Keratinocyte (primary cell): ENCODE data around the gene SPATA2. TPM values are rescaled to one million over a fixed set of nuclear protein-coding genes. Genes with fewer than 3 reads are reported as not detected.
A peak's percentile ranks its signal among the peaks of the same experiment; 100 is the strongest.

Experiments used
- DNase-seq: peaks from one replicate; pipeline ENCODE4 v3.0.0-alpha.2; 2011; ENCODE audit warnings: low read depth, missing footprints, low spot score
- FAIRE-seq: peaks from 2 replicates; lab custom pipeline; 2011; peaks lifted over from hg19 to GRCh38; lab: Jason Lieb, UNC
- H2AFZ ChIP-seq: 2 replicates; pipeline ENCODE4 v1.6.0; 2012; ENCODE audit warnings: low read length, control low read depth, inconsistent platforms; ENCODE audit not compliant: control insufficient read depth
- H3K27ac ChIP-seq: 2 replicates; pipeline ENCODE4 v1.5.1; 2011; ENCODE audit warnings: low read length; ENCODE audit not compliant: control insufficient read depth, insufficient read depth
- H3K27me3 ChIP-seq: 3 replicates; pipeline ENCODE4 v1.6.0; 2011; ENCODE audit warnings: low read length; ENCODE audit not compliant: control insufficient read depth, insufficient read depth; ENCODE audit errors: extremely low read depth
- H3K36me3 ChIP-seq, 2 experiments: 2 replicates in 1 of 2; 3 replicates in 1 of 2; pipeline ENCODE4 v1.5.1; 2011; ENCODE audit warnings: low read length in 2 of 2, mild to moderate bottlenecking in 1 of 2; ENCODE audit not compliant: control insufficient read depth in 2 of 2, insufficient read depth in 2 of 2; ENCODE audit errors: extremely low read depth in 1 of 2
- H3K4me1 ChIP-seq: 3 replicates; pipeline ENCODE4 v1.5.1; 2011; ENCODE audit warnings: low read length; ENCODE audit not compliant: control insufficient read depth, insufficient read depth; ENCODE audit errors: extremely low read depth
- H3K4me2 ChIP-seq: 3 replicates; pipeline ENCODE4 v1.6.0; 2011; ENCODE audit warnings: low read depth, low read length; ENCODE audit not compliant: control insufficient read depth, insufficient read depth; ENCODE audit errors: extremely low read depth
- H3K4me3 ChIP-seq, 3 experiments: fragments of 200-600 bp in 1 of 3; sonication (generic) in 1 of 3; 2 replicates in 2 of 3; 3 replicates in 1 of 3; pipeline ENCODE4 v1.5.1; 2011 to 2016; ENCODE audit warnings: low read length in 3 of 3, mild to moderate bottlenecking in 3 of 3, control low read depth in 2 of 3, inconsistent platforms in 1 of 3, low read depth in 1 of 3, mixed read lengths in 1 of 3, mixed run types in 1 of 3, moderate library complexity in 1 of 3; ENCODE audit not compliant: control insufficient read depth in 2 of 3, insufficient read depth in 2 of 3; ENCODE audit errors: extremely low read depth in 1 of 3
- H3K79me2 ChIP-seq: 2 replicates; pipeline ENCODE4 v1.6.0; 2012; ENCODE audit warnings: low read length; ENCODE audit not compliant: control insufficient read depth, insufficient read depth
- H3K9ac ChIP-seq: 3 replicates; pipeline ENCODE4 v1.6.0; 2011; ENCODE audit warnings: low read length; ENCODE audit not compliant: control insufficient read depth, insufficient read depth; ENCODE audit errors: extremely low read depth
- H3K9me1 ChIP-seq: 3 replicates; pipeline ENCODE4 v1.6.0; 2011; ENCODE audit warnings: low read length; ENCODE audit not compliant: control insufficient read depth, insufficient read depth; ENCODE audit errors: extremely low read depth
- H3K9me3 ChIP-seq: 2 replicates; pipeline ENCODE4 v1.5.1; 2012; ENCODE audit warnings: low read depth, low read length; ENCODE audit not compliant: control insufficient read depth
- H4K20me1 ChIP-seq: 3 replicates; pipeline ENCODE4 v1.6.0; 2011; ENCODE audit warnings: low read length; ENCODE audit not compliant: control insufficient read depth, insufficient read depth; ENCODE audit errors: extremely low read depth
- EZH2 ChIP-seq: IDR thresholded peaks from one replicate; pipeline ENCODE4 v1.6.1; 2012; ENCODE audit warnings: inconsistent platforms, mild to moderate bottlenecking, low read length, moderate library complexity
- dilution Hi-C: fragments of 300-500 bp; cut with MboI; formaldehyde crosslinking; loops from one replicate; pipeline ENCODE4 v1.7.0; 2020; ENCODE audit warnings: low sequenced_read_pairs; ENCODE audit not compliant: extremely low pct_ligation_motif_present
- polyA plus RNA-seq, 5 experiments: library from polyadenylated mRNA; depleted of rRNA in 3 of 5; stranded (reverse) in 3 of 5; stranded (forward) in 1 of 5; unstranded in 1 of 5; fragments of >200 nt; gene quantifications; 1 replicate in 1 of 5; 2 replicates in 3 of 5; 3 replicates in 1 of 5; pipeline versions ENCODE4 v1.2.1 to v1.2.3, GENCODE V29; 2011 to 2012; ENCODE audit warnings: missing spikeins in 2 of 5, low read depth in 1 of 5, low replicate concordance in 1 of 5
- TF ChIP-seq, protein P1 (sequence below), 3 experiments: IDR thresholded peaks in 1 of 3; conservative IDR thresholded peaks in 1 of 3; optimal IDR thresholded peaks in 1 of 3; 2 replicates in 2 of 3; 3 replicates in 1 of 3; pipeline versions ENCODE3 to v1.5.1; 2011; ENCODE audit warnings: low read length in 3 of 3, mild to moderate bottlenecking in 3 of 3, moderate library complexity in 2 of 3, control low read depth in 1 of 3, inconsistent platforms in 1 of 3; ENCODE audit not compliant: insufficient read depth in 2 of 3; ENCODE audit errors: extremely low read depth in 1 of 3

The SPATA2 gene
- polyA plus RNA-seq, 1 donor (not counting 4 experiments of a cell fraction or from before 2014, with no cell fraction given), result 3.2 TPM

DNA sequence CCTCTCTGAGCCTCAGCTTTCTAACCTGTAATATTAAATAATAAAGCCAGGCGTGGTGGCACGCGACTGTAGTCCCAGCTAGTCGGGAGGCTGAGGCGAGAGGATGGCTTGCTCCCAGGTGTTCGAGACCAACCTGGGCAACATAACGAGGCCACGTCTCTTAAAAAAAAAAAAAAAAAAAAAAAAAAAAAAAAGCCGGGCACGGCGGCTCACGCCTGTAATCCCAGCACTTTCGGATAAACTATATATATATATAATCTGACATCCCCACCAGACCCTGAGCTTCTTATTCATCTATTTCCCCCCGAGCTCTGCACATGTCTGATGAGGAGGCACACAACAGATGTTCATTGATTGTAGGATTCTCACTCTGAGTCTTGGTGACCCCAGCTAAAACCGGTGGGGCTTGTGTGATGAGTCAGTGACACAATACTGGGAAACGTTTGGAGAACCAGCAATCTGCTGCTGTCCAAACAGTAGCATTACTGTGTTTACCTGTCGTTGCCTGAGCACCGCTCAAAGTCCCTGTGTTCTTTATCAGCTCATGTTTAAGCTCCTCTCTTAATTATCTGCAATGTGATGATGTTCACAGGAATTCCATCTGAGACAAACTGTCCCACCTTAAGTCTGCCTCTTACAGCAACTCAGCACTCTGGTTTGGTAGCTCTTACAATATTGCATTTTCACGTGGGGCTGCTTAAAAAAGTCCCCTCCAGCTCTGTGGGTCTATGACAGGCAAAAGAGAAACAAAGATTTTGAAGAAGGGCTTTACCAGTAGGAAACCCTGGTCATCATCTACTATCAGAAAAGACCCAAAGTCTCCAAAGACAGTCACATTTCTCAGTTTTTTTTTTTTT, 1.0 kb upstream of the SPATA2 start:
- Histone ChIP-seq H3K9me1 (peaks cover 2% of the 10 kb centered on the region), H3K27me3 (no peaks in the 10 kb centered on the region), H3K4me3 (peak overlapping the region; percentile 89 to 100 (median 90)), H3K27ac (peak overlapping the region; percentile 100), H3K9me3 (no peaks in the 10 kb centered on the region), H3K79me2 (peaks cover 39% of the 10 kb centered on the region), H2AFZ (peak overlapping the region; percentile 42), H3K4me2 (peak overlapping the region; percentile 83), H3K36me3 (peaks cover 0 to 8% of the 10 kb centered on the region in 2 experiments), H4K20me1 (no peaks in the 10 kb centered on the region), H3K4me1 (peaks cover 21% of the 10 kb centered on the region), H3K9ac (peak overlapping the region; percentile 99)
- FAIRE-seq, result no peak
- dilution Hi-C loops, result no loop called here
- no peak for TF ChIP-seq EZH2
- TF ChIP-seq, protein P1, sequence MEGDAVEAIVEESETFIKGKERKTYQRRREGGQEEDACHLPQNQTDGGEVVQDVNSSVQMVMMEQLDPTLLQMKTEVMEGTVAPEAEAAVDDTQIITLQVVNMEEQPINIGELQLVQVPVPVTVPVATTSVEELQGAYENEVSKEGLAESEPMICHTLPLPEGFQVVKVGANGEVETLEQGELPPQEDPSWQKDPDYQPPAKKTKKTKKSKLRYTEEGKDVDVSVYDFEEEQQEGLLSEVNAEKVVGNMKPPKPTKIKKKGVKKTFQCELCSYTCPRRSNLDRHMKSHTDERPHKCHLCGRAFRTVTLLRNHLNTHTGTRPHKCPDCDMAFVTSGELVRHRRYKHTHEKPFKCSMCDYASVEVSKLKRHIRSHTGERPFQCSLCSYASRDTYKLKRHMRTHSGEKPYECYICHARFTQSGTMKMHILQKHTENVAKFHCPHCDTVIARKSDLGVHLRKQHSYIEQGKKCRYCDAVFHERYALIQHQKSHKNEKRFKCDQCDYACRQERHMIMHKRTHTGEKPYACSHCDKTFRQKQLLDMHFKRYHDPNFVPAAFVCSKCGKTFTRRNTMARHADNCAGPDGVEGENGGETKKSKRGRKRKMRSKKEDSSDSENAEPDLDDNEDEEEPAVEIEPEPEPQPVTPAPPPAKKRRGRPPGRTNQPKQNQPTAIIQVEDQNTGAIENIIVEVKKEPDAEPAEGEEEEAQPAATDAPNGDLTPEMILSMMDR (optimal IDR thresholded peaks at IDR 0.05 in 1 of 3, IDR thresholded peaks at IDR 0.05 in 1 of 3, conservative IDR thresholded peaks at IDR 0.05 in 1 of 3; ENCODE audit: extremely low read depth in 1 of 3, insufficient read depth in 2 of 3, low read length in 3 of 3), result no peak
- DNase-seq, result no peak

DNA sequence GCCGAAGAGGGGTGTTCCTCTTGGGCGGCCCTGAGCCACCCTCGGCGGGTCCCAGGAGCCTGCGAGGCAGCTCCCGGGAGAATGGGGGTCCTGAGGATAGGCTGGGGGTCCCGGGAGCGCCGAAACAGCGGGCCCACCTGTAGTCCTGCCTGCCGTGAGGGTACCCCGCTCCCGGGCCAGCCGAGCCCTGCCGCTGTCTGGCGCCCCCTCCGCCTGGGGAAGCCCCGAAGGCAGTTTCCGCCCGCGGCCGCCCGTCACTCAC, 280 bp downstream of the SPATA2 start:
- H3K4me2 ChIP-seq, result peak overlapping the region; percentile 83
- peaks cover 2% of the 10 kb centered on the region for H3K9me1 ChIP-seq
- FAIRE-seq (no peak), DNase-seq (no peak)
- H3K4me3 ChIP-seq, result peak overlapping the region; percentile 89 to 100 (median 90)
- dilution Hi-C loops, result no loop called here
- peak overlapping the region; percentile 100 for H2AFZ ChIP-seq
- no peak for TF ChIP-seq EZH2
- TF ChIP-seq, protein P1 (optimal IDR thresholded peaks at IDR 0.05 in 1 of 3, IDR thresholded peaks at IDR 0.05 in 1 of 3, conservative IDR thresholded peaks at IDR 0.05 in 1 of 3; ENCODE audit: extremely low read depth in 1 of 3, insufficient read depth in 2 of 3, low read length in 3 of 3), result no peak
- H3K9me3 ChIP-seq, result no peaks in the 10 kb centered on the region
- no peaks in the 10 kb centered on the region for H3K27me3 ChIP-seq
- peak overlapping the region; percentile 99 for H3K9ac ChIP-seq
- H3K27ac ChIP-seq, result peak overlapping the region; percentile 100
- H3K36me3 ChIP-seq, result peaks cover 0 to 8% of the 10 kb centered on the region in 2 experiments
- peaks cover 21% of the 10 kb centered on the region for H3K4me1 ChIP-seq
- peaks cover 52% of the 10 kb centered on the region for H3K79me2 ChIP-seq
- H4K20me1 ChIP-seq, result no peaks in the 10 kb centered on the region
